ENCODE results near the gene GNPDA2. TPM values are rescaled to one million over a fixed set of nuclear protein-coding genes. Genes with fewer than 3 reads are reported as not detected.

Gene GNPDA2
- total RNA-seq, 2 donors from 2014 or later, result 4.7 to 8.9 TPM

- Histone ChIP-seq H3K27me3 (no peaks in the 10 kb centered on the region), H3K9ac (ENCODE audit: low read depth in 2 of 2, low read length in 2 of 2) (no peak overlapping the region), H3K27ac (no peak overlapping the region), H3K36me3 (no peaks in the 10 kb centered on the region), H3K4me3 (no peak overlapping the region), H3K4me1 (no peaks in the 10 kb centered on the region), H3K9me3 (no peaks in the 10 kb centered on the region)
- DNase-seq, result no peak
- intact Hi-C loops (cut with DNase I), result no loop called here
- no peak for TF ChIP-seq CTCF (IDR thresholded peaks at IDR 0.05)
These were observed 6.0 kb downstream of the GNPDA2 start for GRCh38 chr4:44720371-44720770.

DNA sequence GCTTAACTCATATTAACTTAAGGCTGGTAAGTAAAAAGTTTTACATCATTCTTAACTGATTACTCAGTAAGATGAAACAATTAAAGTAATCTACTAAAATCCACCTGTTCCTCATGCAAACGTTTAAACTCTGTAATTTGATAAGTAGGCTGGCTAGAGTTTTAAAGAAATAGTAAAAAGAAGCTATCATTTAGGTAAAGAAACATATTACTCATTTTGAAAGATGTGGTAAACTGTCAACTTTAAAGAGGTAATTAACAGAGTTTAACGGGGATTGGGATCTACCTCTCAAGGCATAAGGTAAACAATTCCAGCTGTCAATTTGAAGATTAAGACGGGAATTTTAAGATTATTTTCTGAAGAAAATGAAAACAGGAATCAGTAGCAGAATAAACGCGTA, 9.8 kb downstream of the GNPDA2 start:
- no peak overlapping the region for H3K4me3 ChIP-seq
- no peaks in the 10 kb centered on the region for H3K4me1 ChIP-seq
- no peaks in the 10 kb centered on the region for H3K27me3 ChIP-seq
- H3K36me3 ChIP-seq, result no peaks in the 10 kb centered on the region
- H3K9ac ChIP-seq (ENCODE audit: low read depth in 2 of 2, low read length in 2 of 2), result no peak overlapping the region
- no peak for TF ChIP-seq CTCF (IDR thresholded peaks at IDR 0.05)
- DNase-seq, result no peak
- H3K27ac ChIP-seq, result no peak overlapping the region
- intact Hi-C loops (cut with DNase I), result no loop called here
- no peaks in the 10 kb centered on the region for H3K9me3 ChIP-seq

GRCh38 chr4:44713125-44713524, 13.2 kb downstream of the GNPDA2 start:
- H3K9ac ChIP-seq (ENCODE audit: low read depth in 2 of 2, low read length in 2 of 2), result no peak overlapping the region
- intact Hi-C loops (cut with DNase I), result no loop called here
- H3K27me3 ChIP-seq, result no peaks in the 10 kb centered on the region
- no peaks in the 10 kb centered on the region for H3K9me3 ChIP-seq
- H3K4me3 ChIP-seq, result no peak overlapping the region
- no peaks in the 10 kb centered on the region for H3K4me1 ChIP-seq
- H3K36me3 ChIP-seq, result no peaks in the 10 kb centered on the region
- no peak for DNase-seq
- no peak for TF ChIP-seq CTCF (IDR thresholded peaks at IDR 0.05)
- H3K27ac ChIP-seq, result no peak overlapping the region

GRCh38 chr4:44704673-44705072, 21.7 kb downstream of the GNPDA2 start:
- Histone ChIP-seq H3K27ac (no peak overlapping the region), H3K4me1 (no peaks in the 10 kb centered on the region), H3K4me3 (no peak overlapping the region), H3K27me3 (no peaks in the 10 kb centered on the region), H3K9me3 (no peaks in the 10 kb centered on the region), H3K9ac (ENCODE audit: low read depth in 2 of 2, low read length in 2 of 2) (no peak overlapping the region), H3K36me3 (peaks cover 6% of the 10 kb centered on the region)
- no peak for DNase-seq
- TF ChIP-seq CTCF (IDR thresholded peaks at IDR 0.05), result no peak
- intact Hi-C loops (cut with DNase I), result no loop called here

DNA sequence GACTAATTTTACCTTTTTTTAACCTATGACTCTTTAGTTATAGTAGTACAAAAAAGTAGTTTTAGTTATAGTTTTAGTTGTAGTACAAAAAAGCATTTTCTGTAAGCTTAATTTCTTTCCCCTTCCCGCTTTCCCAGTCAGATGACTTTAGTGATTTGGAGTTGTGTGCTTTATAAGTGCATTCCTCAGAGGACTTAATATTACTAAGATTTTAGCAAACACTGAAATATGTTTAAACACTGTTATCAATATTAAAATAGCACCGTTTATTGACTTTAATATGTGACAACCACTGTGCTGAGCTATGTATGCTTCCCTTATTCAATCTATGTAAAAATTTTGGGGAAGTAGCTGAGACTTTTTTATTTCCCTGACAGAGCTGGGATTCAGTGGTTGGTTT, 25.3 kb downstream of the GNPDA2 start:
- H3K4me1 ChIP-seq, result no peaks in the 10 kb centered on the region
- H3K36me3 ChIP-seq, result peaks cover 17% of the 10 kb centered on the region
- no peak for TF ChIP-seq CTCF (IDR thresholded peaks at IDR 0.05)
- H3K27me3 ChIP-seq, result no peaks in the 10 kb centered on the region
- no peak for DNase-seq
- H3K27ac ChIP-seq, result no peak overlapping the region
- intact Hi-C loops (cut with DNase I), result no loop called here
- no peaks in the 10 kb centered on the region for H3K9me3 ChIP-seq
- H3K4me3 ChIP-seq, result no peak overlapping the region
- H3K9ac ChIP-seq (ENCODE audit: low read depth in 2 of 2, low read length in 2 of 2), result no peak overlapping the region

- intact Hi-C loops (cut with DNase I), result no loop called here
- Histone ChIP-seq H3K9me3 (no peaks in the 10 kb centered on the region), H3K4me3 (no peak overlapping the region), H3K27ac (no peak overlapping the region), H3K36me3 (peaks cover 17% of the 10 kb centered on the region), H3K27me3 (no peaks in the 10 kb centered on the region), H3K9ac (ENCODE audit: low read depth in 2 of 2, low read length in 2 of 2) (no peak overlapping the region), H3K4me1 (no peaks in the 10 kb centered on the region)
- no peak for DNase-seq
- TF ChIP-seq CTCF (IDR thresholded peaks at IDR 0.05), result no peak
These were observed 25.9 kb downstream of the GNPDA2 start for GRCh38 chr4:44700427-44700826.

Measured in colonic mucosa (tissue), 4 donors.